ENCODE results near the gene MARVELD2. TPM values are rescaled to one million over a fixed set of nuclear protein-coding genes. Genes with fewer than 3 reads are reported as not detected.
"Not testable (repeated sequence)": the region's sequence is repeated elsewhere in the genome, so short reads cannot be mapped to it uniquely, and the experiment has no call there.

Gene MARVELD2
- total RNA-seq, 4 donors from 2014 or later: 0.26 to 7.4 (median 0.70) TPM; not detected in 1

- no peak for DNase-seq
- no peaks in the 10 kb centered on the region for H3K4me1 ChIP-seq
- H3K36me3 ChIP-seq: no peaks in the 10 kb centered on the region
- intact Hi-C loops (cut with DNase I; ENCODE audit: low total_unique reads): no loop called here
- H3K4me3 ChIP-seq: no peak overlapping the region
- H3K27ac ChIP-seq: no peak overlapping the region
- TF ChIP-seq CTCF (IDR thresholded peaks at IDR 0.05) (no peak), POLR2A (IDR thresholded peaks at IDR 0.05) (no peak)
- H3K27me3 ChIP-seq: no peaks in the 10 kb centered on the region
- no peaks in the 10 kb centered on the region for H3K9me3 ChIP-seq
These were observed 39.7 kb downstream of the MARVELD2 start for GRCh38 chr5:69454460-69455249.

- H3K36me3 ChIP-seq; intact Hi-C loops (cut with DNase I; ENCODE audit: low total_unique reads); H3K9me3 ChIP-seq; H3K4me3 ChIP-seq; H3K27ac ChIP-seq; DNase-seq; H3K27me3 ChIP-seq; H3K4me1 ChIP-seq: not testable (repeated sequence)
These were observed 40.6 kb downstream of the MARVELD2 start for GRCh38 chr5:69455428-69455988.

- no peak for DNase-seq
- TF ChIP-seq CTCF (IDR thresholded peaks at IDR 0.05) (no peak), POLR2A (IDR thresholded peaks at IDR 0.05) (no peak)
These were observed 47.3 kb downstream of the MARVELD2 start for GRCh38 chr5:69462170-69462569.

GRCh38 chr5:69466375-69466774 is 51.5 kb downstream of the MARVELD2 start:
- DNase-seq; H3K36me3 ChIP-seq; H3K27me3 ChIP-seq; H3K4me3 ChIP-seq; H3K9me3 ChIP-seq; intact Hi-C loops (cut with DNase I; ENCODE audit: low total_unique reads); H3K27ac ChIP-seq; H3K4me1 ChIP-seq: not testable (repeated sequence)

More at GRCh38 chr5:69462170-69462569, 47.3 kb downstream of the MARVELD2 start:
- Histone ChIP-seq H3K4me1 (no peaks in the 10 kb centered on the region), H3K27ac (no peak overlapping the region), H3K9me3 (no peaks in the 10 kb centered on the region), H3K36me3 (no peaks in the 10 kb centered on the region), H3K4me3 (no peak overlapping the region), H3K27me3 (no peaks in the 10 kb centered on the region)
- intact Hi-C loops (cut with DNase I; ENCODE audit: low total_unique reads): no loop called here

- no peaks in the 10 kb centered on the region for H3K27me3 ChIP-seq
- H3K36me3 ChIP-seq: no peaks in the 10 kb centered on the region
- no peaks in the 10 kb centered on the region for H3K4me1 ChIP-seq
- TF ChIP-seq CTCF (IDR thresholded peaks at IDR 0.05) (no peak), POLR2A (IDR thresholded peaks at IDR 0.05) (no peak)
- no peaks in the 10 kb centered on the region for H3K9me3 ChIP-seq
- no peak overlapping the region for H3K27ac ChIP-seq
- H3K4me3 ChIP-seq: no peak overlapping the region
- DNase-seq: no peak
- intact Hi-C loops (cut with DNase I; ENCODE audit: low total_unique reads): no loop called here
These were observed 52.7 kb downstream of the MARVELD2 start for GRCh38 chr5:69467442-69468225.

GRCh38 chr5:69468631-69469030 is 53.7 kb downstream of the MARVELD2 start:
- TF ChIP-seq CTCF (IDR thresholded peaks at IDR 0.05) (no peak), POLR2A (IDR thresholded peaks at IDR 0.05) (no peak)
- Histone ChIP-seq H3K4me1 (no peaks in the 10 kb centered on the region), H3K4me3 (no peak overlapping the region), H3K36me3 (no peaks in the 10 kb centered on the region), H3K27me3 (no peaks in the 10 kb centered on the region), H3K27ac (no peak overlapping the region), H3K9me3 (no peaks in the 10 kb centered on the region)
- DNase-seq: no peak
- intact Hi-C loops (cut with DNase I; ENCODE audit: low total_unique reads): no loop called here

GRCh38 chr5:69471516-69471915 is 56.6 kb downstream of the MARVELD2 start:
- H3K4me1 ChIP-seq; DNase-seq; H3K27ac ChIP-seq; H3K36me3 ChIP-seq; H3K27me3 ChIP-seq; H3K9me3 ChIP-seq; intact Hi-C loops (cut with DNase I; ENCODE audit: low total_unique reads); H3K4me3 ChIP-seq: not testable (repeated sequence)

- not testable (repeated sequence) for DNase-seq
These were observed 57.7 kb downstream of the MARVELD2 start for GRCh38 chr5:69472535-69473143.

More at GRCh38 chr5:69472535-69473143, 57.7 kb downstream of the MARVELD2 start:
- intact Hi-C loops (cut with DNase I; ENCODE audit: low total_unique reads); H3K4me3 ChIP-seq; H3K4me1 ChIP-seq; H3K27me3 ChIP-seq; H3K9me3 ChIP-seq; H3K36me3 ChIP-seq; H3K27ac ChIP-seq: not testable (repeated sequence)

Measured in uterus (tissue), 4 donors.